Lower lobe of right lung (tissue), 2 donors: ENCODE data around the gene CLSTN2. TPM values are rescaled to one million over a fixed set of nuclear protein-coding genes. Genes with fewer than 3 reads are reported as not detected.

Source experiments
- ATAC-seq, 2 donors: fragments of 200-7000 bp; cut with Tn5 transposase; one replicate each; pipeline ENCODE4 v1.9.1; 2020 to 2022; ENCODE audit warnings: mild to moderate bottlenecking in 2 of 2, moderate library complexity in 2 of 2
- DNase-seq: peaks from one replicate; pipeline ENCODE4 v3.0.0-alpha.2; 2020
- H3K27ac ChIP-seq: fragments of 200-600 bp; one replicate; pipeline ENCODE4 v1.8.0; 2022
- H3K27me3 ChIP-seq: fragments of 200-600 bp; one replicate; pipeline ENCODE4 v1.8.0; 2022; ENCODE audit warnings: low read depth
- H3K36me3 ChIP-seq: fragments of 200-600 bp; one replicate; pipeline ENCODE4 v1.8.0; 2022; ENCODE audit warnings: mild to moderate bottlenecking
- H3K4me1 ChIP-seq: fragments of 200-600 bp; one replicate; pipeline ENCODE4 v1.8.0; 2022
- H3K4me3 ChIP-seq: fragments of 200-600 bp; one replicate; pipeline ENCODE4 v1.8.0; 2022; ENCODE audit warnings: mild to moderate bottlenecking
- H3K9me3 ChIP-seq: fragments of 200-600 bp; one replicate; pipeline ENCODE4 v1.8.0; 2022
- CTCF ChIP-seq: fragments of 200-600 bp; IDR thresholded peaks from one replicate; pipeline ENCODE4 v1.8.0; 2022; ENCODE audit warnings: antibody characterized with exemption, mild to moderate bottlenecking
- intact Hi-C: fragments of 100-400 bp; cut with DNase I; formaldehyde crosslinking; loops from one replicate; pipeline ENCODE4 v1.11.0; 2022
- total RNA-seq: library from RNA; stranded (reverse); fragmentation: NEBNext Ultra II Directional; extraction: Animal tissue kit (Norgen Biotek cat#: 25700); gene quantifications from one replicate; pipeline ENCODE4 v1.2.1, GENCODE V29; 2021
- donor health status: DM: no; HTN: yes; CAD: no; lungs with severe emphysema.

CLSTN2 gene
- total RNA-seq, 1 donor from 2014 or later: 4.5 TPM

GRCh38 chr3:140375002-140375401 lies 440.0 kb downstream of the CLSTN2 start:
- intact Hi-C loops: no loop called here
- no peaks in the 10 kb centered on the region for H3K4me1 ChIP-seq
- DNase-seq: no peak
- H3K36me3 ChIP-seq: no peaks in the 10 kb centered on the region
- H3K27ac ChIP-seq: no peak overlapping the region
- no peaks in the 10 kb centered on the region for H3K9me3 ChIP-seq
- no peak for TF ChIP-seq CTCF
- no peaks in the 10 kb centered on the region for H3K27me3 ChIP-seq
- no peak for ATAC-seq
- no peak overlapping the region for H3K4me3 ChIP-seq

GRCh38 chr3:140376136-140376889 lies 441.3 kb downstream of the CLSTN2 start:
- Histone ChIP-seq H3K36me3 (no peaks in the 10 kb centered on the region), H3K4me1 (no peaks in the 10 kb centered on the region), H3K27me3 (no peaks in the 10 kb centered on the region), H3K9me3 (no peaks in the 10 kb centered on the region), H3K4me3 (no peak overlapping the region), H3K27ac (no peak overlapping the region)
- no peak for TF ChIP-seq CTCF
- DNase-seq (no peak), ATAC-seq (no peak)
- intact Hi-C loops: no loop called here

- DNase-seq (no peak), ATAC-seq (no peak)
- no peaks in the 10 kb centered on the region for H3K36me3 ChIP-seq
- no peaks in the 10 kb centered on the region for H3K9me3 ChIP-seq
- no peak overlapping the region for H3K4me3 ChIP-seq
- no peak for TF ChIP-seq CTCF
- intact Hi-C loops: no loop called here
- no peaks in the 10 kb centered on the region for H3K27me3 ChIP-seq
- H3K27ac ChIP-seq: no peak overlapping the region
- no peaks in the 10 kb centered on the region for H3K4me1 ChIP-seq
Observed at GRCh38 chr3:140377644-140378043, 442.7 kb downstream of the CLSTN2 start.

GRCh38 chr3:140378571-140379340 lies 443.8 kb downstream of the CLSTN2 start:
- ATAC-seq (no peak), DNase-seq (no peak)
- Histone ChIP-seq H3K36me3 (no peaks in the 10 kb centered on the region), H3K27ac (no peak overlapping the region), H3K9me3 (no peaks in the 10 kb centered on the region), H3K27me3 (no peaks in the 10 kb centered on the region), H3K4me1 (no peaks in the 10 kb centered on the region), H3K4me3 (no peak overlapping the region)
- intact Hi-C loops: no loop called here
- no peak for TF ChIP-seq CTCF

GRCh38 chr3:140384028-140384771 lies 449.2 kb downstream of the CLSTN2 start:
- DNase-seq (no peak), ATAC-seq (no peak)
- H3K4me1 ChIP-seq: no peaks in the 10 kb centered on the region
- no peak overlapping the region for H3K27ac ChIP-seq
- TF ChIP-seq CTCF: no peak
- intact Hi-C loops: no loop called here
- no peaks in the 10 kb centered on the region for H3K36me3 ChIP-seq
- H3K9me3 ChIP-seq: no peaks in the 10 kb centered on the region
- no peaks in the 10 kb centered on the region for H3K27me3 ChIP-seq
- H3K4me3 ChIP-seq: no peak overlapping the region
